Lower lobe of right lung (tissue), 2 donors: ENCODE data around the gene ATF4. TPM values are rescaled to one million over a fixed set of nuclear protein-coding genes. Genes with fewer than 3 reads are reported as not detected.

Experiments
- ATAC-seq, 2 donors: fragments of 200-7000 bp; cut with Tn5 transposase; one replicate each; pipeline ENCODE4 v1.9.1; 2020 to 2022; ENCODE audit warnings: mild to moderate bottlenecking in 2 of 2, moderate library complexity in 2 of 2
- DNase-seq: peaks from one replicate; pipeline ENCODE4 v3.0.0-alpha.2; 2020
- H3K27ac ChIP-seq: fragments of 200-600 bp; one replicate; pipeline ENCODE4 v1.8.0; 2022
- H3K27me3 ChIP-seq: fragments of 200-600 bp; one replicate; pipeline ENCODE4 v1.8.0; 2022; ENCODE audit warnings: low read depth
- H3K36me3 ChIP-seq: fragments of 200-600 bp; one replicate; pipeline ENCODE4 v1.8.0; 2022; ENCODE audit warnings: mild to moderate bottlenecking
- H3K4me1 ChIP-seq: fragments of 200-600 bp; one replicate; pipeline ENCODE4 v1.8.0; 2022
- H3K4me3 ChIP-seq: fragments of 200-600 bp; one replicate; pipeline ENCODE4 v1.8.0; 2022; ENCODE audit warnings: mild to moderate bottlenecking
- H3K9me3 ChIP-seq: fragments of 200-600 bp; one replicate; pipeline ENCODE4 v1.8.0; 2022
- intact Hi-C: fragments of 100-400 bp; cut with DNase I; formaldehyde crosslinking; loops from one replicate; pipeline ENCODE4 v1.11.0; 2022
- total RNA-seq: library from RNA; stranded (reverse); fragmentation: NEBNext Ultra II Directional; extraction: Animal tissue kit (Norgen Biotek cat#: 25700); gene quantifications from one replicate; pipeline ENCODE4 v1.2.1, GENCODE V29; 2021
- TF ChIP-seq, protein P1 (sequence below): fragments of 200-600 bp; IDR thresholded peaks from one replicate; pipeline ENCODE4 v1.8.0; 2022; ENCODE audit warnings: antibody characterized with exemption, mild to moderate bottlenecking
- donor health status: DM: no; HTN: yes; CAD: no; lungs with severe emphysema.

The ATF4 gene
- total RNA-seq, 1 donor from 2014 or later = 327 TPM

DNA sequence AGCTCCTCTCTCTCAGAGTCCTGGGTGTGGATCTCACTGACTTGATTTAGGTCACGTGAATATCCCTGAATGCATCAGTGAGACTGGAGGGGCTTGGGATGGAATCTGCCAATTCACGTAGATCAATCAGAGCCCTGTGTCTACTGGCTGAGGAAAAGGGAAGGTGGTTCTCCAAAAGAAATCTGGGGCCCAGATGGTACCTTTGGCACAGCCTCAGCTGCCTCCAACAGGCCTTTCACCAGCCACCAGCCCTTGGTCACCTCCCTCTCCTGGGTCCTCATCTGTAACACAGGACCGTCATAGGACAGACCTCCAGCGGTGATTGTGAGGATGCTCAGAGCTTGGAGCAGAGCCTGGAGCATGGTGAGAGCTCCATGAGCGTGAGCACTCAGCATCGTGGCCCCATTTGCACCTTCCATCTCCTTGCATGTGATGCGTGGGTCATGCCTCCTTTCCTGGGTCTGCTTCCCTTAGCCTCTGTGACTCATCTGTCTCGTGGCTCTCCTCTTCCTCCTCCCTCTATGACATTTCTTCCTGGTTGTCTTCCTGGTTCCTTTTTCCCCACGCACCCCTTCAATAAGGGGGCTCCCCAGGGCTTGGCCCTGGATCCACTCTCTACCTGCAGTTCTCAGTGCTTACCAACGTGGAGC lies 25.8 kb upstream of the ATF4 start:
- intact Hi-C loops = no loop called here
- no peak overlapping the region for H3K4me3 ChIP-seq
- peak; percentile 6 to 15 for ATAC-seq

DNA sequence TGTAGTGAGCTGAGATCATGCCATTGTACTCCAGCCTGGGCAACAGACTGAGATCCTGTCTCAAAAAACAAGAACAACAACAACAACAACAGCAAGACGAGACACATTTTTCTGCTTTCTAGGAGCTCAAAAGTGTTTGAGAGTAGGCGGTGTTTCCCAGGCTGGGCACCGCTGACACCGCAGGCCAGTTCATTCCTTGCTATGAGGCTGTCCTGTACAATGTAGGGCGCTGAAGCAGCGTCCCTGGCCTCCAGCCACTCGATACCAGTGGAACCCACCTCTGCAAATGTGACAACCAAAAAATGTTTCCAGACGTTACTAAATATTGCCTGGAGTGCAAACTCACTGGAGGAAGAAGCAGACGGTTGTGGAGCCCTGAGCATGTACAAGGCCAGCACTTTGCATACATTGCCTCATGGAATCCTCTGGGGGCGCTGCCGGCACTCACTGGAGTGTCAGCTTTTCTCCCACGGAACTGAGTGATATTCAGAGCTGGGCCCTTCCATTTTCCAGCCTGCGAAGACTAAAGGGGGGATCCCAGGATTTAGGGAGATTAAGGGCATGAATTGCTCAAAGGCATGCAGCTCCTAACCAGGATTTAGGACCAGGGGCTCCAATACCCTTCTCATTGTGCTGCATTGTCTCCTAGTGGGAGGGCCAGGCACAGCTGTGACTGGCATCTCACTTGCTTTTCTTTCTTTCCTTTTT lies 24.1 kb upstream of the ATF4 start:
- intact Hi-C loops = no loop called here
- peaks cover 54% of the 10 kb centered on the region for H3K4me1 ChIP-seq
- TF ChIP-seq, protein P1, sequence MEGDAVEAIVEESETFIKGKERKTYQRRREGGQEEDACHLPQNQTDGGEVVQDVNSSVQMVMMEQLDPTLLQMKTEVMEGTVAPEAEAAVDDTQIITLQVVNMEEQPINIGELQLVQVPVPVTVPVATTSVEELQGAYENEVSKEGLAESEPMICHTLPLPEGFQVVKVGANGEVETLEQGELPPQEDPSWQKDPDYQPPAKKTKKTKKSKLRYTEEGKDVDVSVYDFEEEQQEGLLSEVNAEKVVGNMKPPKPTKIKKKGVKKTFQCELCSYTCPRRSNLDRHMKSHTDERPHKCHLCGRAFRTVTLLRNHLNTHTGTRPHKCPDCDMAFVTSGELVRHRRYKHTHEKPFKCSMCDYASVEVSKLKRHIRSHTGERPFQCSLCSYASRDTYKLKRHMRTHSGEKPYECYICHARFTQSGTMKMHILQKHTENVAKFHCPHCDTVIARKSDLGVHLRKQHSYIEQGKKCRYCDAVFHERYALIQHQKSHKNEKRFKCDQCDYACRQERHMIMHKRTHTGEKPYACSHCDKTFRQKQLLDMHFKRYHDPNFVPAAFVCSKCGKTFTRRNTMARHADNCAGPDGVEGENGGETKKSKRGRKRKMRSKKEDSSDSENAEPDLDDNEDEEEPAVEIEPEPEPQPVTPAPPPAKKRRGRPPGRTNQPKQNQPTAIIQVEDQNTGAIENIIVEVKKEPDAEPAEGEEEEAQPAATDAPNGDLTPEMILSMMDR = peak; percentile 90
- no peaks in the 10 kb centered on the region for H3K27me3 ChIP-seq
- peak overlapping the region; percentile 44 for H3K27ac ChIP-seq
- no peaks in the 10 kb centered on the region for H3K36me3 ChIP-seq
- peak; percentile 83 to 84 for ATAC-seq
- H3K9me3 ChIP-seq = no peaks in the 10 kb centered on the region
- H3K4me3 ChIP-seq = no peak overlapping the region
- peak; percentile 83 for DNase-seq

More for the DNA sequence above, 25.8 kb upstream of the ATF4 start:
- DNase-seq = peak; percentile 54
- Histone ChIP-seq H3K36me3 (no peaks in the 10 kb centered on the region), H3K27me3 (no peaks in the 10 kb centered on the region), H3K27ac (peak overlapping the region; percentile 56), H3K9me3 (no peaks in the 10 kb centered on the region), H3K4me1 (peaks cover 54% of the 10 kb centered on the region)
- TF ChIP-seq, protein P1 = no peak

DNA sequence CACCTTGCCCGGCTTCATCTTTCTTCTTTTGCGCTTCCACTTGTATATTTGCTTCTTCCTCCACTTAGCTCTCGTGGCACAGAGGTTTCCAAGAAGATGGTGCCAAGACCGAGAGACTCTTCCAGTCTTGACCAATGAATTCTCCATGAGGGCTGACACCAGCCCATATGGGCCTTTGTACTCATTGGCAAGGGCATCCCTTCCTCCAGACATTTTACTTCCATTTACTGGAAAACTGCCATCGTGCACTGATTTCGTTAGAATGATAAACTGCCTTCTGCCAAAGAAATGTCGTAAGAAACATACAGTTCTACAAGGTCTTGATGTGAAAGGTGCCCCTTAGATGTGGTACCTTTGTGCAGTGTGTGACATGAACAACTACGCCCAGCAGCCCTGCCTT lies 22.9 kb upstream of the ATF4 start:
- Histone ChIP-seq H3K36me3 (no peaks in the 10 kb centered on the region), H3K4me3 (no peak overlapping the region), H3K27ac (no peak overlapping the region), H3K4me1 (peaks cover 60% of the 10 kb centered on the region), H3K9me3 (no peaks in the 10 kb centered on the region), H3K27me3 (no peaks in the 10 kb centered on the region)
- TF ChIP-seq, protein P1 = no peak
- no peak for ATAC-seq
- DNase-seq = peak; percentile 7
- intact Hi-C loops = no loop called here

DNA sequence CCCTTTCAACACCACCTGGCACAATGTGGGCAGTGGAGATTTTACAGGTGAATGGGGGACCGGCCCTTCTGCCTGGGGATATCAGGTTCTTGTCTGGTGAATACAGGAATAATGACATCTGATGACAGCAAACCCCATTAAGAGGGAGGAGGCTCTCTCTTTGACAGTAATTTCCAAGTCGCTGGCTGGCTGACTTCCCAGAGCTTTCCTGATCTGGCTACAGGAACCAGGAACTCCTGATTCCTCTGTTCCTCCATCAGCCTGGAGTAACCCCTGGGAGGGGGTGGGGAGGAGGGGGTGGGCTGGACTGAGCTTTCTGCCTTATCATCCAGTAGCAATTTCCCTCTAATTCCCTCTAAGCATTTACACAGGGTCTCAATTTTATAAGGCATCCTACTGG lies 22.0 kb upstream of the ATF4 start:
- H3K36me3 ChIP-seq = no peaks in the 10 kb centered on the region
- H3K27ac ChIP-seq = no peak overlapping the region
- peak; percentile 10 for DNase-seq
- intact Hi-C loops = no loop called here
- no peaks in the 10 kb centered on the region for H3K9me3 ChIP-seq
- H3K4me1 ChIP-seq = peaks cover 64% of the 10 kb centered on the region
- no peaks in the 10 kb centered on the region for H3K27me3 ChIP-seq
- H3K4me3 ChIP-seq = no peak overlapping the region
- TF ChIP-seq, protein P1 = no peak
- no peak for ATAC-seq

DNA sequence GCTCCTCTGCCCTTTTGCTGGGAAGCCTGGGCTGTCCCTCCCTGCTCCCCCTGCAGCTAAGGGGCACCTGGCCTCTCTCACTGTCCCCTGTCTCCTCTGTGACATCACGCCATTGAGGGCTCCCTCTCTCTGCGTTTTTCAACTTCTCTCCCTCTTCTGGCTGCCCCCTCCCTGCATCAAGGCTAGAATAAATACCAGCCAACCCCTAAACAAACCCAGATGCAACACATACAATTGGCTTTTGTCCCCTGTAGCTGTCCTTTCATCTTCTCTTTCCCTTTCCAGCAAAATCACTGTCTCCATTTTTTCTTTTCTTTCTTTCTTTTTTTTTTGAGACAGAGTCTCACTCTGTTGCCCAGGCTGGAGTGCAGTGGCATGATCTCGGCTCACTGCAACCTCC lies 21.6 kb upstream of the ATF4 start:
- ATAC-seq = no peak
- no peaks in the 10 kb centered on the region for H3K9me3 ChIP-seq
- no peak overlapping the region for H3K27ac ChIP-seq
- no peaks in the 10 kb centered on the region for H3K36me3 ChIP-seq
- DNase-seq = peak; percentile 3
- intact Hi-C loops = no loop called here
- TF ChIP-seq, protein P1 = no peak
- H3K27me3 ChIP-seq = no peaks in the 10 kb centered on the region
- H3K4me1 ChIP-seq = peaks cover 64% of the 10 kb centered on the region
- H3K4me3 ChIP-seq = no peak overlapping the region
